ENCODE results near the gene PPP1R17.

Gene PPP1R17

DNA sequence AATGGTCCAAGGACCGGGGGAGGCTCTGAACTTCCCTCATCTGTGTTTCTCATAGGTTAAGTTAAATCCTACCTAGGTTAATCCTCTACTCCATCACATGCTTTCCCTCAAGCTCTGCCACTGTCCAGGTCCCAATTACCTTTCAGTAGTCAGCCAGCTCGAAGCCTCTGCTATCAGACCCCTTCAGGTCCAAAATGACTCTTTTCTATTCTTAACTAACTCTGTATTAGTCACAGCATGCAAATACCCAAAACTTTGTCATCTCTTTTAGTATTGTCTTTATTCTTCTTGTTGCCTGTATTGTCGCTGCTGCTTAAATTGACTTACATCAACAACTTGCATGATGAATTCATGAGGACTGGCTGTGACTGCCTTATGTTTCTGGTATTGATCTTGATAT lies 15.3 kb downstream of the PPP1R17 start:
- no peak for DNase-seq

DNA sequence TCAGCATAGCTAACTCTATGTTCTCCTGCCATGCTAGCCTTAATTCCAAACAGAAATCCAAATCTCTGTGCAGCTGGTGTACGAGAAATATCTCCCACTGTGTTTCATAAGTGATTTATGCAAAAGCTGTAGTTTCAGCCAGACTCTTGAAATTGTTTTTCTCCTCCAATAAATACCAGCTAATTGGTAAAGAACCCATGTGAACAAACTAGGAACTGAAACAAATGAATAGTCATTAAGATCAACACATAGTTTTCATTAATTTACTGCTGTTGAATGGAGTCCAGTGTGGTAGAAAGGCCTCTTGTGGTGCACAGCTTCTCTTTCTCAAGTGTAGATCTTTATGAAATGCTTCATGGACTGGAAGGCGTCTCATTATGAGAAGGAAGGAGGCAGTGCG lies 18.4 kb downstream of the PPP1R17 start:
- DNase-seq: no peak

GRCh38 chr7:31707089-31707488 lies 20.1 kb downstream of the PPP1R17 start:
- no peak for DNase-seq

DNA sequence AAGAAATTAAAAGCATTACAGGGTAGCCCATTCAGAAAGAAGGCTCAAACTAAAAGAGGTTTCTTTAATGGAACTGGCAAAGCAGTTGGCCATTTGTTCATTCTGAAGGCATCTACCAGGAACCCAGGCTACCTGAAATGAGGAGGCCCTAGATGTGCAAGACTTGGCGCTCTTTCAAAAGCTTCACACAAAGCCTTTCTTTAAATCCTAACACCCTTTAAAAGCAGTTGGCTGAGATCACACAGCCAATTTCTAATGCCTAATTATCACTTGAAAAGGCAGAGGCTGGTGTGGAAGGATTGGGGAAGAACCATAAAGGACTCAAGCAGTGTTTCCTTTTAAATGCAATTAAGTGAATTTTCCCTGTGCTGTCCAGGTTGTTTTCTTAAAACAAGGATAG lies 23.2 kb downstream of the PPP1R17 start:
- no peak for DNase-seq

GRCh38 chr7:31716355-31716754 lies 29.3 kb downstream of the PPP1R17 start:
- no peak for DNase-seq

GRCh38 chr7:31720366-31720765 lies 33.4 kb downstream of the PPP1R17 start:
- DNase-seq: no peak

GRCh38 chr7:31724696-31725095 lies 37.7 kb downstream of the PPP1R17 start:
- no peak for DNase-seq

GRCh38 chr7:31729195-31729804 lies 42.3 kb downstream of the PPP1R17 start:
- no peak for DNase-seq

DNA sequence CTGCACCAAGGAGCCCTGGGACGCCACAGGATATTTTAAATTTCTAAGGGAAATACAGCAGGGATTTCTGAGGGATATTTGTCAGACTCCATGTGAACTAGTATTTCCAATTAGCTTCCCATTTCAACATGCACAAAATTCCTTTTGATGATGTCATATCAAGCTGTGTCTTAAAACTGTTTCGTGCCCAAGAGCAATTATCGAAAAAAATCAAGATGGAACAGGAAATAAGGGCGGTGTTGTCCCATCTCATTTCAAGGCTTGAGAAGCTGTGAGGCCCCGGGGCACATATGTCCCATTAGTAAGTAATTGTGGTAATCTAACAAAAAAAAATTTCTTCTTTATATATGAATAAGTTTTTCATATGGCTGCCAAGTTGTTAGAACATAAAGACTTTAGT lies 47.4 kb downstream of the PPP1R17 start:
- no peak for DNase-seq

GRCh38 chr7:31735991-31736982 lies 49.3 kb downstream of the PPP1R17 start:
- DNase-seq: no peak

DNA sequence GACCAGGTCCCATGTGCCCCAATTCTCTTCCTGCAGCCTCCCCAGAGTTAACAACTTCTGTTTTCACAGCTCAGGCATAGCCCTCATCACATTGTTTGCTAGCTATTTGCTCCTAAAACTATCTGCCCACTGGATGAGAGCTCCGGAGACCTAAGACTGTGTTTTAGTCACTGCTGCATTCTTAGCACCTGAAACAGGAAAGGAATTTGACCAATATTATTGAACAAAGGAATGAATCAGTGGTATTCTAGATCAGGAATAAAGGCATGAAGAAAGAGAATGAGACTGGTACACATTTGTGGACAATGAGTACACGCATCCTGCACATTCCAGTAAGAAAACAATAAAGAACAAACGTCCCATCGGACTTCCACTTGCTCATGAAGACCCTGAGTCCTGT lies 54.8 kb downstream of the PPP1R17 start:
- DNase-seq: no peak

GRCh38 chr7:31744294-31744874 lies 57.4 kb downstream of the PPP1R17 start:
- no peak for DNase-seq

DNA sequence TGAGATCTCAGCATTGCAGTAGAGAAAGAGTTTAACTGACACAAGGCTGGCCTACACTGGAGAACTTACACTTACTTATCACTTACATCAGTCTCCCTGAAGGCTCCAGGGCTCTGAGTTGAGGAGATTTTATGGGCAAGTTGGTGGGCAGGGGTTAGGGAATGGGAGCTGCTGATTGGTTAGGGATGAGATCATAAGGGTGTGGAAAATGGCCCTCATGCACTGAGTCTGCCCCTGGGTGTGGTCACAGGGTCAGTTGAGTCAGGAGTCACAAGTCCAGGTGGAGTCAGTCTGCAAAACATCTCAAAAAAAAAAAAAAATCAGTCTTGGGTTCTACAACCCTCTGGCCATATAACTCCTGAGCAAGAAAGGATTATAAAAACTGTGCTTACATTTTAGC lies 60.5 kb downstream of the PPP1R17 start:
- DNase-seq: no peak

DNA sequence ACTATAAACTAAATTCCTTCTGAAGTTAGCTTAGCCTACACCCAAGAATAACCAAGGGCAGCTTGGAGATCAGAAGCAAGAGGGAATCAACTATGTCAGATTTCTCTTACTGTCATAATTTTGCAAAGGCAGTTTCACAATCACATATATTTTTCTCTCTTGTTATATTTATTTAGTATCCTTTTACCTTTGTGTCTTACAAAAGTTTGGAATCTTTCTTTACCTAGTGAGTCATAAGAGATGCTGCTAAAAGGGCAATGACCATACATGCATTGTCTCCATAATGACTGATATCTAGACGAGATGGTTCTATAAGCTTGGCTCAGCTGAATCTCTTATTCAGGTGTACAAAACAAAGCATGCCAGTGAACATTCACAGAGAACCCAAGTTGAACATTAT lies 61.1 kb downstream of the PPP1R17 start:
- no peak for DNase-seq

DNA sequence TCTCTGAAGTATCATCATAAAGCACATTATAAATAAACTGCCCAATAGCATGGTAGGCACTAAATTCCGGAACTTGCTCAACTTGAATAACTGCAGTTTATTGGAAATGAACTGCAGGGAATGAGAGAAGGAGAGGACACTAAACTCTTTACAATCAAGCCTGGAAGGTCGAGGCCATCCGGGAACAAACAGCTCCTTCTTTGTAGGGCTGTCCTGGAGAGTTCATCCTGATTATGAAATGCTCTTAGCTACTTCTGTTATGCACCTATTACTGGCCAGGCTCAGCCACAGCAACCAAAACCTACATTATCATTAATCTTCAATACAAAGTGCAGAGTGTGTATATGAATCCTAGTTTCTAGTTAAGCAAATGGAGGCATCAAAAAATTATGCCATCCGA lies 64.7 kb downstream of the PPP1R17 start:
- DNase-seq: no peak
